Osteoblast (primary cell): ENCODE data around the gene KRTAP10-11. TPM values are rescaled to one million over a fixed set of nuclear protein-coding genes. Genes with fewer than 3 reads are reported as not detected.

Experiments used
- DNase-seq: peaks from one replicate; pipeline ENCODE4 v3.0.0; 2011; ENCODE audit warnings: low spot score, mixed read lengths; ENCODE audit not compliant: insufficient read length; ENCODE audit errors: missing footprints
- H2AFZ ChIP-seq: 2 replicates; pipeline ENCODE4 v1.6.0; 2011; ENCODE audit warnings: mild to moderate bottlenecking, low read length
- H3K27ac ChIP-seq: 2 replicates; pipeline ENCODE4 v1.5.1; 2011; ENCODE audit warnings: mild to moderate bottlenecking, low read depth, low read length, moderate library complexity
- H3K27me3 ChIP-seq: 2 replicates; pipeline ENCODE4 v1.6.0; 2012; ENCODE audit warnings: mild to moderate bottlenecking, control low read depth, inconsistent platforms, low read length, moderate library complexity; ENCODE audit not compliant: insufficient read depth
- H3K36me3 ChIP-seq: 2 replicates; pipeline ENCODE4 v1.5.1; 2011; ENCODE audit warnings: mild to moderate bottlenecking, low read length, control low read depth, moderate library complexity; ENCODE audit not compliant: insufficient read depth
- H3K4me1 ChIP-seq: 2 replicates; pipeline ENCODE4 v1.5.1; 2011; ENCODE audit warnings: mild to moderate bottlenecking, low read length, control low read depth, moderate library complexity; ENCODE audit not compliant: insufficient read depth
- H3K4me2 ChIP-seq: 2 replicates; pipeline ENCODE4 v1.6.0; 2011; ENCODE audit warnings: mild to moderate bottlenecking, low read length; ENCODE audit not compliant: insufficient read depth
- H3K4me3 ChIP-seq: fragments of 200-600 bp; sonication (generic); 3 replicates; pipeline ENCODE4 v1.5.1; 2012; ENCODE audit warnings: mild to moderate bottlenecking, low read length, inconsistent platforms; ENCODE audit not compliant: insufficient read depth
- H3K79me2 ChIP-seq: 2 replicates; pipeline ENCODE4 v1.6.0; 2012; ENCODE audit warnings: mild to moderate bottlenecking, low read length, control low read depth, inconsistent platforms; ENCODE audit not compliant: insufficient read depth
- H3K9me3 ChIP-seq: 2 replicates; pipeline ENCODE4 v1.5.1; 2011; ENCODE audit warnings: low read depth, low read length, control low read depth
- H4K20me1 ChIP-seq: 2 replicates; pipeline ENCODE4 v1.6.0; 2012; ENCODE audit warnings: mild to moderate bottlenecking, low read length, control low read depth; ENCODE audit not compliant: insufficient read depth
- total RNA-seq: library from RNA; depleted of rRNA; stranded (reverse); fragments of >200 nt; gene quantifications from 2 replicates; pipeline ENCODE4 v1.2.3, GENCODE V29; 2012
- TF ChIP-seq, protein P1 (sequence below): IDR thresholded peaks from 2 replicates; pipeline ENCODE4 v1.5.1; 2011; ENCODE audit warnings: mild to moderate bottlenecking, low read depth, low read length, moderate library complexity; ENCODE audit errors: extremely low read depth

Gene KRTAP10-11
- total RNA-seq, 1 donor, result not detected

DNA sequence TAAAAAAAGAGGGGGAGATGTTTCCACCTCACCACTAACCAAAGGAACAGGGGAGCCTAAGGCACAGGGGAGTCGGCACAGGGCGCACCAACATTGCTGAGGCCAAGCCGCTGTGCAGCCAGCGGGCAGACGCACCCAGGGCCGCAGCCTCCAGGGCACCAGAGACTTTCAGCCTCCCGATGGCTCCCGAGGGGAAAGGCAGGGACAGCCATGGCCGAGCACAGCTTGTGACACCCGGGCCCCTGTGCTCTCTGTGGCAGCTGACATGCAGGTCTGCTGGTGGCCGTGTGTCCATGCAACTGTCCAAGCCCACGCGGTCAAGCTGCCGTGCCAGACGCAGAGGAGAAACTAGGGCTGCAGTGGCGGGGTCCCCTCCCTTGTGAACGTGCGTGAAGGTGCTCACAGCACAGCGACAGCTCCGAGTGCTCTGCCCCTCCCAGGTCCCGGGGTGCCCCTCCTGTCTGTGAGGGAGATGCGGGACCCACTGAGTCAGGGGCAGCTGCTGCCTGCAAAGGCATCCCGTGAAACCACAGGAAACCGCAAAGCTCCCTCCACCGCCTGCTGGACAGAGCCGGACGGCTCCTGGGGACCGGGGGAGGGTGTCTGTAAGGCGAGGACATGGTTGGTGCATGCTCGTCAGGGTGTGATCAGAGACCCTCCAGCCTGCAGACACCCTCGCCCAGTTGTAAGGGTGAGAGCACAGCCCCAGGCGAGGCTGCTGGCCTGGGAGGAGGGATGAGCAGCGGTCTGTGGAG, 2.5 kb downstream of the KRTAP10-11 start:
- Histone ChIP-seq H3K36me3 (no peaks in the 10 kb centered on the region), H3K27me3 (peaks cover 3% of the 10 kb centered on the region), H2AFZ (no peak overlapping the region), H3K9me3 (no peaks in the 10 kb centered on the region), H4K20me1 (no peaks in the 10 kb centered on the region), H3K27ac (no peak overlapping the region), H3K4me1 (no peaks in the 10 kb centered on the region), H3K4me2 (no peak overlapping the region), H3K79me2 (no peaks in the 10 kb centered on the region), H3K4me3 (no peak overlapping the region)
- peak; percentile 59 for DNase-seq
- TF ChIP-seq, protein P1, sequence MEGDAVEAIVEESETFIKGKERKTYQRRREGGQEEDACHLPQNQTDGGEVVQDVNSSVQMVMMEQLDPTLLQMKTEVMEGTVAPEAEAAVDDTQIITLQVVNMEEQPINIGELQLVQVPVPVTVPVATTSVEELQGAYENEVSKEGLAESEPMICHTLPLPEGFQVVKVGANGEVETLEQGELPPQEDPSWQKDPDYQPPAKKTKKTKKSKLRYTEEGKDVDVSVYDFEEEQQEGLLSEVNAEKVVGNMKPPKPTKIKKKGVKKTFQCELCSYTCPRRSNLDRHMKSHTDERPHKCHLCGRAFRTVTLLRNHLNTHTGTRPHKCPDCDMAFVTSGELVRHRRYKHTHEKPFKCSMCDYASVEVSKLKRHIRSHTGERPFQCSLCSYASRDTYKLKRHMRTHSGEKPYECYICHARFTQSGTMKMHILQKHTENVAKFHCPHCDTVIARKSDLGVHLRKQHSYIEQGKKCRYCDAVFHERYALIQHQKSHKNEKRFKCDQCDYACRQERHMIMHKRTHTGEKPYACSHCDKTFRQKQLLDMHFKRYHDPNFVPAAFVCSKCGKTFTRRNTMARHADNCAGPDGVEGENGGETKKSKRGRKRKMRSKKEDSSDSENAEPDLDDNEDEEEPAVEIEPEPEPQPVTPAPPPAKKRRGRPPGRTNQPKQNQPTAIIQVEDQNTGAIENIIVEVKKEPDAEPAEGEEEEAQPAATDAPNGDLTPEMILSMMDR, result no peak

DNA sequence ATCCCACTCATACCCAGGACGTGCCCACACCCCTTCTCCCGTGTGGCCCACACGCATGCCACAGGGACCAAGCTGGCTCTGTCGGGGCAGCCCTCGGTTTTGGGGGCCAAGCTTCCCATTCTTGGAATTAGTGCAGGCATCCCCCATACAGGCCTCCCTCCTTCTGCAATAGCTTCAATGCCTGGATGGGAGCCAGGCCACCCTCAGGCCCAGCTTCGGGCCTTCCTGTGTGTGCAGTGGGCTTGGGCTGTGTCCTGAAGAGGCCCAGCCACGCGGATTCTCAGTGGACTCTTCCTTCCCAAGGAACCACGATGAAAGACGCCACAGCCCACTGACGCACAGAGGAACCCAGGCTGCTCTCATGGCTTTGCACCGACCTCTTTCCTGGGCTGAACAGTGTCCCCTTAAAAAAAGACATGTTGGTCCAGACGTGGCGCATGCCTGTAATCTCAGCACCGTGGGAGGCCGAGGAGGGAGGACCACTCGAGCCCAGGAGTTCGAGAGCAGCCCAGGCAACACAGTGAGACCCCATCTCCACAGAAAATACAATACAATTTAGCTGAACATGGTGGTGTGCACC, 3.4 kb downstream of the KRTAP10-11 start:
- no peaks in the 10 kb centered on the region for H4K20me1 ChIP-seq
- no peak overlapping the region for H3K4me2 ChIP-seq
- no peaks in the 10 kb centered on the region for H3K79me2 ChIP-seq
- no peaks in the 10 kb centered on the region for H3K4me1 ChIP-seq
- no peaks in the 10 kb centered on the region for H3K36me3 ChIP-seq
- TF ChIP-seq, protein P1, result no peak
- peaks cover 3% of the 10 kb centered on the region for H3K27me3 ChIP-seq
- no peaks in the 10 kb centered on the region for H3K9me3 ChIP-seq
- DNase-seq, result no peak
- no peak overlapping the region for H2AFZ ChIP-seq
- H3K4me3 ChIP-seq, result no peak overlapping the region
- H3K27ac ChIP-seq, result no peak overlapping the region

DNA sequence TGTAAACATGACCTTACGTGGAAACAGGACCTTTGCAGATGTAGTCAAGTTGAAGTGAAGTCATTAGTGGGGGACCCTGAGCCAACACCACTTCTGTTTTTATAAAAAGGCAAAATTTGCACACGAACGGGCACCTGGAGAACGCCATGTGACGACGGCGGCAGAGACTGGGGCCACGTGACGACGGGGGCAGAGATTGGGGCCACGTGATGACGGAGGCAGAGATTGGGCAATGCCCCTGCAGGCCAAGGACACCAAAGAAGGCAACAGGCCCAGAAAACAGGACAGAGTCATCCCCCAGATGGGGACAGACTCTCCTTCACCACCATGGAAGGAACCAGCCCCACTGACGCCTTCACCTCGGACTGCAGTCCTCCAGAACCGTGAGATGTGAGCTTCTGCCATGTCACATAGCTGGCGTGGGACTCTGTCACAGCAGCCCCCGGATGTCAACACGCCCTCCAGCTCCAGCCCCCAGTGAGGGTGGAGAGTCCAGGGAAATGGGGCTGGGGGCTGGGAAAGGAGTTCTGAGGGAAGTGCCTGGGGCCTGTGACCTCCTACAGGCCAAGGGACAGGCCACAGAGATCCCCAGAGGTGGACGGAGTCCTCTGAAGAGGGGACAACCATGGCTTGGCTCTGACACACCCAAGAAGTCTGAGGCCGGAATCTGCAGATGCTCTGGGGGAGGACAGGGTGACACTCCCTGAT, 4.2 kb downstream of the KRTAP10-11 start:
- TF ChIP-seq, protein P1, result no peak
- Histone ChIP-seq H3K4me1 (no peaks in the 10 kb centered on the region), H2AFZ (no peak overlapping the region), H3K79me2 (no peaks in the 10 kb centered on the region), H4K20me1 (no peaks in the 10 kb centered on the region), H3K4me3 (no peak overlapping the region), H3K9me3 (no peaks in the 10 kb centered on the region), H3K36me3 (no peaks in the 10 kb centered on the region), H3K27me3 (peaks cover 3% of the 10 kb centered on the region), H3K4me2 (no peak overlapping the region), H3K27ac (no peak overlapping the region)
- DNase-seq, result peak; percentile 29
